ENCODE data around the gene REC114. TPM values are rescaled to one million over a fixed set of nuclear protein-coding genes. Genes with fewer than 3 reads are reported as not detected.

The REC114 gene
- total RNA-seq, 1 experiment from 2014 or later = not detected

GRCh38 chr15:73518876-73519733 is 76.1 kb downstream of the REC114 start:
- POLR2A ChIA-PET = no interaction called here
- Histone ChIP-seq H4K20me1 (ENCODE audit: insufficient read depth) (no peaks in the 10 kb centered on the region), H3K4me2 (ENCODE audit: low read length) (no peak overlapping the region), H3K79me2 (ENCODE audit: insufficient read depth, low read length) (no peaks in the 10 kb centered on the region), H2AFZ (ENCODE audit: low read depth, low read length, poor library complexity, severe bottlenecking) (no peak overlapping the region), H3K4me3 (replicated peaks in 1 of 2; ENCODE audit: low read depth in 1 of 2, low read length in 2 of 2) (no peak overlapping the region), H3K9me3 (ENCODE audit: control insufficient read depth in 1 of 2, insufficient read depth in 1 of 2, low read depth in 1 of 2, low read length in 2 of 2) (no peaks in the 10 kb centered on the region), H3K9me2 (ENCODE audit: insufficient read depth) (no peaks in the 10 kb centered on the region), H3K27ac (ENCODE audit: low read depth, low read length) (no peak overlapping the region), H3K36me3 (ENCODE audit: control insufficient read depth in 1 of 2, insufficient read depth in 2 of 2, low read length in 2 of 2) (no peaks in the 10 kb centered on the region), H3K27me3 (ENCODE audit: insufficient read depth, low read length) (no peaks in the 10 kb centered on the region), H3K4me1 (ENCODE audit: control insufficient read depth in 1 of 2, insufficient read depth in 2 of 2, low read length in 2 of 2) (no peaks in the 10 kb centered on the region), H3K9ac (ENCODE audit: low read length) (no peak overlapping the region)
- CTCF ChIA-PET = no interaction called here
- no peak for TF ChIP-seq RAD21 (IDR thresholded peaks at IDR 0.05; ENCODE audit: low read depth)
- BruUV-seq (replicated peaks) = no TSS peak
- DNase-seq (ENCODE audit: low read depth, low spot score) = no peak
- RAD21 ChIA-PET (ENCODE audit: low non-redundant PET in 1 of 2, low total read pairs in 2 of 2, uncharacterized antibody in 2 of 2, unreplicated experiment in 2 of 2) = no interaction called here
- intact Hi-C loops (cut with micrococcal nuclease) = no loop called here
- ATAC-seq = no peak

GRCh38 chr15:73522011-73522410 is 79.0 kb downstream of the REC114 start:
- no peaks in the 10 kb centered on the region for H3K4me1 ChIP-seq (ENCODE audit: control insufficient read depth in 1 of 2, insufficient read depth in 2 of 2, low read length in 2 of 2)
- no peaks in the 10 kb centered on the region for H3K9me3 ChIP-seq (ENCODE audit: control insufficient read depth in 1 of 2, insufficient read depth in 1 of 2, low read depth in 1 of 2, low read length in 2 of 2)
- H3K4me2 ChIP-seq (ENCODE audit: low read length) = no peak overlapping the region
- RAD21 ChIA-PET (ENCODE audit: low non-redundant PET in 1 of 2, low total read pairs in 2 of 2, uncharacterized antibody in 2 of 2, unreplicated experiment in 2 of 2) = no interaction called here
- intact Hi-C loops (cut with micrococcal nuclease) = no loop called here
- no peaks in the 10 kb centered on the region for H3K9me2 ChIP-seq (ENCODE audit: insufficient read depth)
- H3K27ac ChIP-seq (ENCODE audit: low read depth, low read length) = no peak overlapping the region
- POLR2A ChIA-PET = no interaction called here
- H2AFZ ChIP-seq (ENCODE audit: low read depth, low read length, poor library complexity, severe bottlenecking) = no peak overlapping the region
- no TSS peak for BruUV-seq (replicated peaks)
- no peaks in the 10 kb centered on the region for H3K36me3 ChIP-seq (ENCODE audit: control insufficient read depth in 1 of 2, insufficient read depth in 2 of 2, low read length in 2 of 2)
- H3K27me3 ChIP-seq (ENCODE audit: insufficient read depth, low read length) = no peaks in the 10 kb centered on the region
- ATAC-seq (no peak), DNase-seq (ENCODE audit: low read depth, low spot score) (no peak)
- H3K9ac ChIP-seq (ENCODE audit: low read length) = no peak overlapping the region
- no peaks in the 10 kb centered on the region for H3K79me2 ChIP-seq (ENCODE audit: insufficient read depth, low read length)
- no peak overlapping the region for H3K4me3 ChIP-seq (replicated peaks in 1 of 2; ENCODE audit: low read depth in 1 of 2, low read length in 2 of 2)
- no peaks in the 10 kb centered on the region for H4K20me1 ChIP-seq (ENCODE audit: insufficient read depth)
- CTCF ChIA-PET = no interaction called here
- TF ChIP-seq SP1 (IDR thresholded peaks at IDR 0.05; ENCODE audit: low read depth) (no peak), CEBPB (IDR thresholded peaks at IDR 0.05; ENCODE audit: low read depth) (no peak), SIN3A (IDR thresholded peaks at IDR 0.05; ENCODE audit: low read depth) (no peak), ELF1 (IDR thresholded peaks at IDR 0.05; ENCODE audit: borderline replicate concordance, low read depth) (no peak), POLR2AphosphoS5 (IDR thresholded peaks at IDR 0.05; ENCODE audit: low read depth, low read length) (no peak), YY1 (IDR thresholded peaks at IDR 0.05; ENCODE audit: extremely low read depth, insufficient replicate concordance, low read depth, low read length) (no peak), ZBTB33 (IDR thresholded peaks at IDR 0.05; ENCODE audit: extremely low read depth, insufficient replicate concordance, low read length) (no peak), RAD21 (IDR thresholded peaks at IDR 0.05; ENCODE audit: low read depth) (no peak), EZH2 (IDR thresholded peaks at IDR 0.05) (no peak), CBX3 (IDR thresholded peaks at IDR 0.05; ENCODE audit: low read depth) (no peak), SRF (IDR thresholded peaks at IDR 0.05; ENCODE audit: low read depth) (no peak), EGR1 (IDR thresholded peaks at IDR 0.05; ENCODE audit: low read depth) (no peak), ZNF274 (IDR thresholded peaks at IDR 0.05; ENCODE audit: low read depth, low read length) (no peak), REST (IDR thresholded peaks at IDR 0.05; ENCODE audit: low read depth) (no peak), TCF7L2 (IDR thresholded peaks at IDR 0.05; ENCODE audit: borderline replicate concordance, extremely low read depth, insufficient read depth, insufficient read length) (no peak)
